ENCODE measurements around the gene MEF2C.
"Not testable (repeated sequence)": the region's sequence is repeated elsewhere in the genome, so short reads cannot be mapped to it uniquely, and the experiment has no call there.

Gene MEF2C

GRCh38 chr5:88883059-88883835, at the start of gene MEF2C:
MEF2C (minus strand) TSS chr5:88883184; CDS start chr5:88823788, 59,396 bp downstream.
- DNase-seq = peak; percentile 83

DNA sequence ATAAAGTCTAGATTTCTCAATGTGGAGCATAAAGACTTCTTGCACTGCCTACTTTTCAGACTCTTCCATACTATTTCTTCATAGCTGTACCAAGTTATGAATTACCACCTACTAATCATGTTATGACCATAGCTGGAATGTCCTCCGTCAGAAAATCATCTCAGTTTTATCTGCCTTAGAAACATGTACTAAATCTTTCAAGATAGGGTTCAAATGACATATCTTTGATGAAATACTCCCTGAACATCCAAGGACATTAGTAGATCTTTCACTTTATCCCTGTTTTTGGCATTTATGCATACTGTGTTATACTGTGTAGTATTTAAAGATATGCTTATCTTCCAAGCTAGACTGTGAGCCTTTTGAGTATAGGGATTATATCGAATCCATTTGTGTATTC, 49.6 kb upstream of the MEF2C start:
- DNase-seq = no peak

DNA sequence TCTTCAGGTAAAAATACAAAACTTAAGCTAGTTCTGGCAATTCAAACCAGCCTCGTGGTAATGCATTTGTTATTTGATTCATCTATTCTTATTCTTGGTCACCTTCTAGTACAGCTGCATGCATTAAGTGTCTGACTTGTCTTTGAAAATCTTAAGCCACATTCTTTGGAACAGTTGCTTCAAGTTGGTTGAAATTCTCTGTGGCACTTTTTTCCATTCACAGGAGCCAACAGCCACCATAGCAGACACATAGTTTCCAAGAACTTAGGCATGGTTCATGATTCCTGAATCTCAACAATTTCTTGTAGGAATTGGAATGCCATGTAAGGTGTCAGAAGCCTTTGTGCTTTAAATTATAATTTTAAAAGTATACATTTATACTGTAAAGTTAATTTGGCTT, 47.4 kb upstream of the MEF2C start:
- no peak for DNase-seq

DNA sequence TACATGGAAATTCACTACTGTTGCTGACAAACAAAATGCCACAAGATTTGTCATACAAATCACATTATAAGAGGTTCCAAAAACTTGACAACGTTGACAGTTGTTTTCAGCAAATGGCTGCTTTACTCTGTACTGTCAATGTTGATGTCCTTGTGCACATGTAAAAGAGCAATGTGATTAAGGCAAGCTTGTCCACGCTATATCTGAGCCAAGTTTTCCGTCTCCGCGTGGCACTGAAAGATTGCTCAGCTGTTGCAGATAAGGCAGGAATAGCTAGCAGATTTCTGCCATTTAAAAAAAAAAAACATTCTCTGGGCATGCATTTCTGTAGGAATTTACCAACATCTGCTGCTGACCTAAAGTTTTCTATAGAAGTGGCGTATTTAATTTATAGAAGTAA, 46.4 kb upstream of the MEF2C start:
- no peak for DNase-seq

- DNase-seq = no peak
These were observed 43.8 kb upstream of the MEF2C start for GRCh38 chr5:88926774-88927173.

DNA sequence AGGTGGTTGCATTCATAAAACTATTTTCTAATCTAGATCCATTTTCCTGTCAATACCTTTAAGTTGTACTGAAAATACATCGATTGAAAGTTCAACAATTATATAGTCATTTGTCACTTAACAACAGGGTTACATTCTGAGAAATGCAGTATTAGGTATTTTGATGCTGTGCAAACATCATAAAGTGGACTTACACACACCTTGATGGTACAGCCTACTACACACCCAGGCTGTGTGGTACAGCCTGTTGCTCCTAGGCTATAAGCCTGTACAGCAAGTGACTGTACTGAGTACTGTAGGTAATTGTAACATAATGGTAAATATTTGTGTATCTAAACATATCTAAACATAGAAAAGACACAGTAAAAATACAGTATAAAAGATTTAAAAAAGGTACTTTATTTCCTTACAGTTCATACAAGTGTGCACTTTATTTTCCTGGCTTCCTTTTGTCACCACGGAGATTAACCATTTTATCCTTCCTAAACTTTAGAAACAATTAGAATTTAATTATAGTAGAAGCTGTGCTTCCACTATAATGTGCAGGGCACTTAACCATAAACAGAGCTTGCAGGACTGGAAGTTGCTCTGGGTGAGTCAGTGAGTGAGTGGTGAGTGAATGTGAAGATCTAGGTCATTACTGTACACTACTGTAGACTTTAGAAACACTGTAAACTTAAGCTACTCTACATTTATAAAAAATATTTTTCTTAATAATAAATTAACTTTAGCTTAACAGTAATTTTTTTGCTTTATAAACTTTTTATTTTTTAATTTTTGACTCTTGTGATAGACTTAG, 42.9 kb upstream of the MEF2C start:
- DNase-seq = no peak

GRCh38 chr5:88924330-88924657, 41.3 kb upstream of the MEF2C start:
- no peak for DNase-seq

- no peak for DNase-seq
These were observed 40.8 kb upstream of the MEF2C start for GRCh38 chr5:88923623-88924329.

DNA sequence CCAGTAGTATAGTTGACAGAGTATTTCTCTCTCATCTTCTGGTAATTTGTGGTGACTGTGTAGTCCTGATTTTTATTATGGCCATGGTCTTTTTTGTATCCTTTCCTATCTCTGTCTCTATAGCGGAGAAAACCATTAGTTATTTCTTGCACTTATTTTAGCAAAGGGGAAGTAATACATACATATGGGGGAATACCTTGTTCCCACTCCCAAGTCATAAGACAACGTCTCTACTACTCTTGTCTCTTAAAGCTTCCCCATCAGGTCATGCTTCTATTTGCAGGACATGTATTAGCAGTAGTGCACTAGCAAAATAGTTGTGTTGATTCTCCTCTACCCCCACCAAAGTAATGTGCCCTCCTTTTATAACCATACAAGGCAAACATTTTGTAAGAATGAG, 29.8 kb upstream of the MEF2C start:
- DNase-seq = not testable (repeated sequence)

GRCh38 chr5:88911059-88911572, 28.1 kb upstream of the MEF2C start:
- not testable (repeated sequence) for DNase-seq

DNA sequence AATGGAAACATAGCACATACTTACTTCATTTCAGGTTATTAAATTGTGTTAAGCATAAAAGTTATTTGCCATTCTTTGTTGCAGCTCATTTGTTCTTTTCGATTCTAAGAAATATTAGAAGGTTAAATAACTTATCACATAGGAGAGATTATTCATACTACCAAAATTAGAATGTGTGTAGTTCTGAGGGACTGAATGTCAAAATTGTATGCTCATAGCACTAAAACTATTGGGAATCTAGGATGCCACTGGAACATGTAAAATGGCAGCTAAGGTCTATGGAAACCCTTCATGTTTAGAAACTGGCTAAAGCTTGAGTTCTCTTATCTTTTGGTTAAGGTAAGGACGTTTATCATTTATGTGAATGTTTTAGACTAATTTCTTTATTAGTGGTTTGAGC, 21.5 kb upstream of the MEF2C start:
- DNase-seq = not testable (repeated sequence)

DNA sequence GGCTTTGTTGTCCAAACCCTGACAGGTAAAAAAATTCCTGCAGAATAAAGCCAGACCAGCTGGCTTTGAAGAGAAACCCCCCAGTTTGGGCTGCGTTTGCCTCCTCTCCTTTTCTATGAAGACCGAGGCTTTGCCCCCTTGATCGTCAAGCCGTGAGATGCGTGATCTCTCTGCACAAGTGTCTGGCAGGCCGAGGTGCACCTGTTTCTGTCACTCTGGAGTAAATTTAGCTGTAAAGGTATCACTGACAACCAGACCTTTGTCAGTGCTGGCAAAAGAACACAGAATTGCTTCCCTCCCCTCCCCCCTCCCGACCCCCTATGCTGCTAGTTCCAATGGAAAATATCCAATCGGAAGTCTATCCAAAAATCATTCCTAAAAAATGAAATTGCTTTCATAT, 21.0 kb upstream of the MEF2C start:
- DNase-seq = not testable (repeated sequence)

DNA sequence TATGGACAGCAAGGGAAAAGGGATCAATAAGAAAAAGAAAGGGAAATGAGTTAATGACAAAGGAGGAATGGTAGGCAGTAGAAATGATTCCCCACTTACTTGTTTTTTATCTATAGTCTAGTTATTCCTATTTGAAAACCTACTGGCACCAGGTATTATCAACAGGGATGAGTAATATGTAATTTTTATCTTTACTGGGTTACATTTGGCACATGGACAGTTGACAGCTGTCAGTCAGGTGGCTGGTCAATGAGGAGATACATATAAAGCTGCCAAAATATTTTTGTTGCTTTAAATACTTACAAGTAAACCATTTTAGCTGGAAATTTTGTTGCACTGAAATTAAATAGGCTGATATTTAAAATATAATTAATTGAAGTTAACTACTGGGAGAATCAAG, 18.1 kb upstream of the MEF2C start:
- not testable (repeated sequence) for DNase-seq

DNA sequence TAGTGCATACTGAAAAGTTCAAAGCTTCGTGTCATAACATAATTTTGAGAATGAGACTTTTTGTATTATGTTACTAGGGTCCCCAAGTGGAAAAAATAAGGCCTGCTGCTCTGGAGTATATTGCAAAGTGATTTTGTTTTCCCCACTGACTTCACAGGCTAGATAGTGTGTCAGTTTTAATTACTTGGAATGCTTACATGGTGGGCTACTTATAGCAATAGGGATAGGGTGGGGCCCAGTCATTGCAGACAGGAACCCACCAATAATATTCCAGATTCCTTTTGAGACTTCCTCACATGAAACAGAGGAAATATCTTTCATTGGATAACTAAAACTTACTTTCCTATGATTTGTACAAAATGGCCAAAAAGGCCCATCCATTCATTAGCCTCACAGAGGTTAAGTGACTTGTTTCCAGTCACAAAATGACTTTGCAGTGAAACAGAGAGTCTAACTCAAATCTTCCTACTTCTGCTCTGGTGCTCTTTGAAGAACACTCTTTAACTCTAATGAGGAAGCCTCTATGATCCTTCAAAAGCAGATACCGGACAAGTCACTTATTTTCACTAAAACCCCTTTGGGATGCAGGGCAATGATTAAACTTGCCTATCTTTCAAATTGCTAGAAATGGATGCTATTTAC, 16.2 kb upstream of the MEF2C start:
- DNase-seq = no peak

DNA sequence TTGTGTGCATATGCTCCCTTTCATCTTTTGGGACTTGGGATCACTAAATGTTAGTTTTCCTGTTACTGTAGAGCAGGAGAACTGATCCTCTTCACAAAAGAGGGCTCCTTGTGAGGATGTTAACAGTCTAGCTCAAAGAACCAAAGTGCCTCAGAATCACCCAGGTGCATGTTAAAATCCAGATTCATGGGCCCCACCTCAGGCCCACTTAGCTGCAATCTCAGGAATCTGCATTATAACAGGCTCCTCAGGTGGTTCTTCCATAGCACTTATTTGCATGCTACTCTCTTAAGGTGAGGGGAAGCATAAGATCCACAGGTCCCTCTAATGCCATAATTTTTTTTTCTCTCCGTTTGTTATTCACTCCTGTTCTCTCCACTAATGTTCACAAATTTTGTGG, 14.8 kb upstream of the MEF2C start:
- DNase-seq = no peak

DNA sequence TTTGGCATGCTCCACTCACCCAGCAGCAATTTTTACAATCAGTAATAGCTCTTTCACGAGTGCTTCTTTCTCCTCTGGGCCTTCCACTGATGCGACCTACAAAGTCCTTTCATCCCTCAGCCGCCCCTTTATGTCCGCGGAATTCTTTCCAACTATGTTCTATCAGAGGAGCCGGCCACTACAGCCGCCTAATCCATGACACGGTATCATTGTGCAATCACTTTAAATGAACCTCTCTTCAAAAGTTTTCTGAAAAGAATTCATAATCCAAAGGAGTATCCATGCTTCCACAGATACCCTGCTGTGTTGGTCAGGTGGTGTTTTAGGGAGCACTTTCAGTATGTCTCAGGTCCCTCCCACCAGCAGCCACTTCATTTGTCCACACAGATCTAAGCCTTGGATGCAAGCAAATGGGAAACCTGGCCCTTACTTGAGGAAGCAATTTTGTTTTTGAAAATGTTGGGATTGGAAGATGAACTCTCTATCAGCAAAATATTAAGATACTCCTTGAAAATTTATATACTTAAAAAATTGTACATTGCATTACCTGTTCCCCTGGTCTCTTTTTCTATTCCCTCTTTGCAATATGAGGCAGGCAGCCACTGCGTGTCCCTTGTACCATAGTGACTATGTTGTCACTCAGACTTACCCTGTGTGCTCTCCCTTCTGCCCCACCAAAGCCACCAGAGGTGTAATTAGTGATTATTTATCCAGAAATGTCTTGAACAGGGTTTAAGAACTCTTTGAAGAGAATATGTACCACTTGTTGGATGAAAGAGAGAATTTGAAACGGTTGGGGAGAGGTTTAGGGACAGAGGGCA, 12.9 kb upstream of the MEF2C start:
- no peak for DNase-seq

GRCh38 chr5:88892669-88893068, 9.7 kb upstream of the MEF2C start:
- no peak for DNase-seq

DNA sequence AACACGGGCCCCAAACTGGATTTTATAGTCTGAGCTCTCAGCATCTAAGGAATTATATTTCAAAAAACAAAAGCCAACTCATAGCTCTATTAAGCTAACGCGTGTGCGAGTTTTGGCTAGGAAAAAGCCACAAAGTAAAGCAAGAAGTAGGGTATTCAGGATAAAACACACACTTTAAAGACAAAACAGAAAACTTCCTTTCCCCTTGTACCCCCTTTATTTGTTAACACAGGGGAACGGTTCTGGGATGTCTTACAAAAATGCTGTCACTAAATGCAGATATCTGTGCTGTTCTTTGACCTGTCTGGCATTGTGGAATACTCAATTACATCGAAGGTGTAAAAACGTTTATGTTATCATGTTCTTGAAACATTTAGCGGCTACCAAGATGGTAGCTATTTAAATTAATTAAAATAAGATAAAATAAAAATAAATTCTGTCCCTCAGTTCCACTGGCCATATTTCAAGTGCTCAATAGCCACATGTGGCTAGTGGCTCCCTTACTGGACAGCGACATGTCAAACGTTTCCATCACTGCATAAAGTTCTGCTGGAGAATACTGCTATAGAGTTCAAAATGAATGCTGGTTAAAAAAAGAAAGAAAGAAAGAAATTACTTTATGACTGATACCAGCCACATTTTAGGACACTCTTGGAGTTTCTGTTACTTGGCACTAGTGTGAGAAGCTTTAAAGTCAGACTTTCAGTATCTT, 7.2 kb upstream of the MEF2C start:
- DNase-seq = no peak

- no peak for DNase-seq
These were observed 6.4 kb upstream of the MEF2C start for GRCh38 chr5:88889189-88890069.

DNA sequence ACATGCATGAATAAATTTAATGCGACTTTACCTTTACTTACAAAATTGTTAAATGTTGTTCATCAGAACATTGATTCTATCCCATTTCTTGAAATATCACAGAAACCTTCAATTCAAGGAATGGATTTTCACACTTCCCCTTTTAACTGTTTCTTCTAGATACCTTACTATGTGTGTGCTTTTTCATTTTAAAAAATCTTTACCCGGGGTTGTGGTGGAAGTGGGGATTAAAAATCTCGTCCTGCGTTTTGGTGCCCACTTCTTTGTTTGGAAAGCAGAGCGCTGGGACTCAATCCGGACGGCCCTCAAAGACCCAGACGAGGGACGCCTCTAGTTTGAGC, 5.8 kb upstream of the MEF2C start:
- no peak for DNase-seq

- DNase-seq = no peak
These were observed 5.3 kb upstream of the MEF2C start for GRCh38 chr5:88888291-88888690.

Data from inflammatory macrophage treated with lipopolysaccharide for 4 hours (primary cell).